ENCODE measurements around the gene ITGB6.
"Not testable (repeated sequence)": the region's sequence is repeated elsewhere in the genome, so short reads cannot be mapped to it uniquely, and the experiment has no call there.

ITGB6 gene

DNA sequence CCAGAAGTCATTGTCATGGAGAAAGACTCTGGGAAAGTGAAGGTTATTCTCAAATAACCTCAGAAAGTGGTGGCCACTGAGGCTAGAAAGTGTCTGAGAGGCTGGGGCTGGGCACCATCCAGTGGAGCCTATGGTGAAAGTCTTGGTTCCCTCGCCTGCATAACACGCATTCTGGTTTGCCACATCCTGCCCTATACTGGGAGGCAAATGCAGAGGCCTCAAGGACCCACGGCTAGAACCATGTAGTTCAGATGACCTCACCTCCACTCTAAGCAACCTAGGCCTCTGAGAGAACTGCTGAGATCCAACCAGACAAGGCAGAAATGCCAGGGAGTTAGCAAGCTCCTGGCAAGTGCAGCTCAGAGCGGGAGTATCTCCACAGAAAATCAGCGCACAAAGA, 5.1 kb downstream of the ITGB6 start:
- DNase-seq (ENCODE audit: low read depth, low spot score) = no peak

DNA sequence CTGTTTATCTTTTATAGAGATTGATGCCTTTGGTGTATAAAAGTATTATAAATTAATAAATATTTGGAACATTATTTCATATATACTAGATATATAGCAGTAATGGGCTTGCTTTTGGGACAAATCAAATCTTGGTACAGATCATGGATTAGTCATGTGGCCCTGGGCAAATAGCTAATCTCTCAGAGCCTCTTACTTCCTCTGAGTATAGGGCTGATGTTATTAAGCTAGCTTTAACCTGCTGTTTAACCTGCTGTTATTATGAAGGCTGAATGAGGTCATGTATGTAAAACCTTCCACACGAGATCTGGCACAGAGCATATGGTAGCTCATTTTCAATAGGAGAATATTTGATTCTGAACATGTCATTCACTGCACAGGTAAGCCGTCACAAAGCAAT, 5.7 kb downstream of the ITGB6 start:
- DNase-seq (ENCODE audit: low read depth, low spot score) = no peak

DNA sequence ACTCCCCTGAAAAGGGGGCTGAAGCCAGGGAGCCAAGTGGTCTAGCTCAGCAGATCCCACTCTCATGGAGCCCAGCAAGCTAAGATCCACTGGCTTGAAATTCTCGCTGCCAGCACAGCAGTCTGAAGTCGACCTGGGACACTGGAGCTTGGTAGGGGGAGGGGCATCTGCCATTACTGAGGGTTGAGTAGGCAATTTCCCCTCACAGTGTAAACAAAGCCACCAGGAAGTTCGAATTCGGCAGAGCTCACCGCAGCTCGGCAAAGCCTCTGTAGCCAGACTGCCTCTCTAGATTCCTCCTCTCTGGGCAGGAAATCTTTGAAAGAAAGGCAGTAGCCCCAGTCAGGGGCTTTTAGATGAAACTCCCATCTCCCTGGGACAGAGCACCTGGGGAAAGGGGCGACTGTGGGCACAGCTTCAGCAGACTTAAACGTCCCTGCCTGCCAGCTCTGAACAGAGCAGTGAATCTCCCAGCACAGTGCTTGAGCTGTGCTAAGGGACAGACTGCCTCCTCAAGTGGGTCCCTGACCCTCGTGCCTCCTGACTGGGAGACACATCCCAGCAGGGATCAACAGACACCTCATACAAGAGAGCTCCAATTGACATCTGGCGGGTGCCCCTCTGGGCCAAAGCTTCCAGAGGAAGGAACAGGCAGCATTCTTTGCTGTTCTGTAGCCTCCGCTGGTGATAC, 18.8 kb downstream of the ITGB6 start:
- not testable (repeated sequence) for DNase-seq (ENCODE audit: low read depth, low spot score)

DNA sequence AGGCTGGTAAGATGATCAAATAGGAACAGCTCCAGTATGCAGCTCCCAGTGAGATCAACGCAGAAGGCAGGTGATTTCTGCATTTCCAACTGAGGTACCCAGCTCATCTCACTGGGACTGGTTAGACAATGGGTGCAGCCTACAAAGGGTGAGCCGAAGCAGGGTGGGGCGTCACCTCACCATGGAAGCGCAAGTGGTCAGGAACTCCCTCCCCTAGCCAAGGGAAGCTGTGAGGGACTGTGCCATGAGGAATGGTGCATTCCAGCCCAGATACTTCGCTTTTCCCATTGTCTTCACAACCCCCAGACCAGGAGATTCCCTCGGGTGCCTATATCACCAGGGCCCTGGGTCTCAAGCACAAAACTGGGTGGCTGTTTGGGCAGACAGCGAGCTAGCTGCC, 19.4 kb downstream of the ITGB6 start:
- DNase-seq (ENCODE audit: low read depth, low spot score) = not testable (repeated sequence)

DNA sequence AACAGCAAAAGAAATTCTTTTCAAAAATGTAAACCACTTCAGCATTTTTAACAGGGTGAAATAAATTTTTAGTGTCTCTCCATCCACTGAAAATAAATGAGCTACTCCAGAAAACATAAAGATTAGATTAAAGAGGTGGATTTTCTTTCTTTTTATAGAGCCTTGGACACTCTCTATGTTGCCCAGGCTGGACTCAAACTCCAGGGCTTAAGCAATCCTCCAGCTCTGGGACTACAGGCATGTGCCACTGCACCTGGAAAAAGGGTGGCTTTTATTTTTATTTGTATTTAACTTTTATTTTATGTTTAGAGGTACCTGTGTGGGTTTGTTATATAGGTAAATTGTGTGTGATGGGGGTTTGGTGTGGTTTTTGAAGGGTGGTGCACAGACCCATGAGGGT, 19.9 kb downstream of the ITGB6 start:
- no peak for DNase-seq (ENCODE audit: low read depth, low spot score)

DNA sequence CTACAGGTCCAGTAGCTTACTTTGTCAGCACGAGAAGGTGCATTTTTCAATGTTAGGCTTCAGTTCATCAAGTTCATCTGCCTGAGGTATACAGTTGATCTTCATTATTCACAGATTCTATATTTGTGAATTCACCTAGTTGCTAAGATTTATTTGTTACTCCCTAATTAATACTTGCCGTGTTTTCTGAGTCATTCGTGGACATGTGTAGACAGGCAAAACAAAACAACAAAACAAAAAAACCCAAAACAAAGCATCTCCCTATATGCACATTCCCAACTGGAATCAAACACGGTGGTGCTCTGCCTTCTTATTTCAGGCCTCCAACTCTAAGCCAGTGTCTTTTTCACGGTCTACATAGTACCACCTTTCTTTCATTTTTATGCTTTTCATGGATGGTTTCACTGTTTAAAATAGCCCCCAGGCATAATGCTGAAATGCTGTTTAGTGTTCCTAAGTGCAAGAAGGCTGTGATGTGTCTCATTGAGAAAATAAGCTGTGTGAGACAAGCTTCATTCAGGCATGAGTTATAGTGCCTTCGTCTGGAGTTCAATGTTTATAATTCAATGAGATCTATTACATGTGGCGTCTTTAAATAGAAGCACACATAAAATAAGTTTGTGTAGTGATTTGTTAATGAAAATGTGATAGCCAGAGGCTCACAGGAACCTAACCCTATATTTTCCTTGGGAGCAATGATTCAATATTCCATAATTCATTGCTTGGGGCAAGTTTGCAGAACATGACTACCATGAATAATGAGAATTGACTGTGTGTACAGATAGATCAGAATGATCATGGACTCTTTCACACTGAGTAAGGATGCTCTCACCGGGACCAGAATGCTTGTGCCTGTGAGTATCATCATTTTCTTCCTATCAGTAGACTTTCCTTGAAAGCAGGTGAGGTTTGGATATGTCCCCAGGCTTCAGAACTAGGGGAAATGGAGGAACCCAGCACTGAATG, 24.6 kb downstream of the ITGB6 start:
- DNase-seq (ENCODE audit: low read depth, low spot score) = no peak

DNA sequence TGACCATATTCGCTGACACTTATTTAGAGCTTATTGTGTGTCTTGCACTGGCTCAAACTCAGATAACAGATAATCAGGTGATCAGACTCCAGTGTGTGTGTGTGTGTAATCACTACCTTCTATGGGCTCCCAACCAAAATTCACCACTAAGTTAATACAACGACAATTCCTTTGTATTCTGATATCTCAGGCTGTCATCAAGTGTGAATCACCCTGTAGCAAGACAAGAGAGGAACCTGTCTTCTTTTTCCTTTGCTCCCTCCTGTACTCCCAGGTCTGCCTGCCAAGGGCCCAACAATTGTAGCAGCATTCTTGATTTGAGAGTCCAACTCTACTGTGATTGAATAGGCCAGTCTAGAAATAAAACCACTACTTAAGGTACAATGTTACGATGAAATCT, 25.8 kb downstream of the ITGB6 start:
- DNase-seq (ENCODE audit: low read depth, low spot score) = no peak

DNA sequence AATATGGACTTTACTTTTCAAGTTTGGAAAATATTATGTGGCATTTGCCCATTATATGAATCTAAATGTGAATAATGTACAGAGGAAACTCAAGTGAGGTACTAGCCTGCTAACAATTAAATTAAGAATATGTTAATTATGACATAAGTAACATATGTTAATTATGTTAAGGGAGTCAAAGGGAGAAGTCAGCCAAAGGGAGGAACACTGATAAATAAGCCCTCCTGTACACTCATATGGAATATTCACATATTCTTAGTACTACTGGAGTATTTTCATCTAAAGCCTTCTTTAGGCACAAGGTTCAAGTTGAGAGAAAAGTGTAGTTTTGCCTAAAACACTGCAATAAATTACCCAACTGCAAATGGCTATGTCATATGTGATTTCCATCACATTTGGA, 30.1 kb downstream of the ITGB6 start:
- no peak for DNase-seq (ENCODE audit: low read depth, low spot score)

DNA sequence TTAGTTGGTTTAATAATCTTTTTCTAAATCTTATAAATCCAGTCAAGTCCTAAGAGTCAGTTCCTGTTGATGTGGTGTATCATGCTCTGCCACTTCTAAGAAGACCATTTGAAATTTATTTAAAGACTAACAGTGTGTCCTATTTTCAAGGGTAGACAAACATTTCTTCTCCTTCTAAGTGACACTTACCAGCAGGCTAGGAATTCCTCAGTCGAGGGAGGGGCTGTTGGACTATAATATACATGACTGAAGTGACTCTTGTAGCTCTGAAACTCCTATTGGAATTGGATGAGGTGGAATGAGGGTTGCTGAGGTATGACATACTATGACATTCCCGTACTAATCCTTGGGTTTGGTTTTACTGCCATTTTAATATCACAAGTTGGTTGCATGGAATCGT, 30.6 kb downstream of the ITGB6 start:
- no peak for DNase-seq (ENCODE audit: low read depth, low spot score)

DNA sequence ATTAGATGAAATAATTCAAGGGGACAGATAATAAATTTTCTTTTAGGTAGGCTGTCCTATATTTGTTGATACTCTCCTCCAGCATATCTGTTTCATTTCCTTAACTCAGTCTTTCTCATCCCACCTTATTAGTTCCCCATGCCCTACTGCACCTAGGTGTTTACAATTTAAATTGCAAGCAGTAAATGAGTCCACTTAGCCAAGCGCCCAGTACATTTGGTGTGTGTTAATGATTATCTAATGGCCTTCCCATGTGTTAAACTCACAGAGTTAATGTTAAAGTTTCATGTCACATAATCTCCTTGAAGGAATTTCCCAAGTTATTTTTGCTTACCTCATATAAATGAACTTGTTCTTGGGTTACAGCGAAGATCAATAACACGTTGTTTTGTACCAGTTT, 31.2 kb downstream of the ITGB6 start:
- no peak for DNase-seq (ENCODE audit: low read depth, low spot score)

DNA sequence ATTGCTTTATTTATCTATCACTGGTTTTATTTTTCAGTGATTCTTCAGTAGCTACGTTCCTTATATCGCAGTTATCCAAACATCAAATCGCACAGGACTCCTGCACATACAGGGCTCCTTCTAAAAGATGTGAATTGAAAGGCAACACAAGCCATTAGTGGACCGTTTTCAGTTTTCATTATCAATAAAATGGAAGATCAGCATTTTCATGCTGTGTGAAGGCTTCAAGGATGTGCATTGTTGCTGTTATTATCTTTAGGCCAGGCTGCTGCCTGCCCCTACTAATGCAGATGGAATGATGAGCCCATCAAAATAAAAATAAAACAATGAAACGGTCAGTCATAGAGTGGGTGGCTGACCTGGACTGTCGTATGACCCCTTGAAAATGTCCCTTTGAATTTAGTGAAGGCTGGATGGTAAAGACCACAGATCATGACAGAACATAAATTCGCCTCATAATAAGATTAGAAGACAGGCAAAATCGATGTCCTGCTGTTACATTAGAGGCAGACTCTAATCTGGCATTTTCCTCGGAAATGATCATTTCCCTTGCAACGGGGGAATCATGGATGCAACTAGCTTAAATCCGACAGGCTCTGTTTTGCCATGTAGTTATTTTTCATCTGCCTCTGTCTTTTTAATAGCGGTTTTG, 32.9 kb downstream of the ITGB6 start:
- DNase-seq (ENCODE audit: low read depth, low spot score) = no peak

DNA sequence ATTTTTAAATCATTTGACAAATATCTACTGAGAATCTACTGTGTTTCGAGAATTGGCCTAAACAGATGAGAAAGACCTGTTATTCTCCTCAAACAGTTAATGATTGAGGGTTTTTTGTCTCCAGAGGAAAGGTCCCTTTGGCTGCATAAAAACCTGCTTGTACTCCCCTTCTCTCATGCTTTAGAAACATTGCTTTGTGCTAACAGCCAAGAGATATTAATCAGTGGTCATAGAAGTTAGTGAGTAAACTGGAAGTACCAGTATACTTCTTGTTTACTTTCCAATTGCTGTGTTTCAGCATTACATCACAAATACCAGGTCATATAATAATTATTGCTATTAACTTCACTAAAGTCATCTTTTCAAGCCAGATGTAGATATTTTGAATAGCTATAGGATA, 34.1 kb downstream of the ITGB6 start:
- DNase-seq (ENCODE audit: low read depth, low spot score) = no peak

DNA sequence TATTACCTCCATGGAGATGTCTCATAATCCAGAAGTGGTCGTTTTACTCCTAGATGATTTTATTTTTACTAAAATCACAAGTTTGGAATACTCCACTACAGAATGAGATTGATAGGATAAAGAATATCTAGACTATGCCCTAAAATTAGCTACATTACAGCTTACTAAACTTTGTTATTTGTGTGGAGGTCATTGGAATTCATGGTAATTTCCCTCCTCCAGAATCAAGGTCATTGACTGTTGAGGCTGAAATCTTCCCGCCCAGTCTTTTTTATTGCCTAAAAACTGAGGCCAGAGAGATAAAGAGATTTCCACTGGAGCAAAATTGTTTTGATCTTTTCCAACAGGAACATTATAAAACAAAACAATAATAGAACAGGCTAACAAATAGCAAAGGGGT, 35.0 kb downstream of the ITGB6 start:
- no peak for DNase-seq (ENCODE audit: low read depth, low spot score)

DNA sequence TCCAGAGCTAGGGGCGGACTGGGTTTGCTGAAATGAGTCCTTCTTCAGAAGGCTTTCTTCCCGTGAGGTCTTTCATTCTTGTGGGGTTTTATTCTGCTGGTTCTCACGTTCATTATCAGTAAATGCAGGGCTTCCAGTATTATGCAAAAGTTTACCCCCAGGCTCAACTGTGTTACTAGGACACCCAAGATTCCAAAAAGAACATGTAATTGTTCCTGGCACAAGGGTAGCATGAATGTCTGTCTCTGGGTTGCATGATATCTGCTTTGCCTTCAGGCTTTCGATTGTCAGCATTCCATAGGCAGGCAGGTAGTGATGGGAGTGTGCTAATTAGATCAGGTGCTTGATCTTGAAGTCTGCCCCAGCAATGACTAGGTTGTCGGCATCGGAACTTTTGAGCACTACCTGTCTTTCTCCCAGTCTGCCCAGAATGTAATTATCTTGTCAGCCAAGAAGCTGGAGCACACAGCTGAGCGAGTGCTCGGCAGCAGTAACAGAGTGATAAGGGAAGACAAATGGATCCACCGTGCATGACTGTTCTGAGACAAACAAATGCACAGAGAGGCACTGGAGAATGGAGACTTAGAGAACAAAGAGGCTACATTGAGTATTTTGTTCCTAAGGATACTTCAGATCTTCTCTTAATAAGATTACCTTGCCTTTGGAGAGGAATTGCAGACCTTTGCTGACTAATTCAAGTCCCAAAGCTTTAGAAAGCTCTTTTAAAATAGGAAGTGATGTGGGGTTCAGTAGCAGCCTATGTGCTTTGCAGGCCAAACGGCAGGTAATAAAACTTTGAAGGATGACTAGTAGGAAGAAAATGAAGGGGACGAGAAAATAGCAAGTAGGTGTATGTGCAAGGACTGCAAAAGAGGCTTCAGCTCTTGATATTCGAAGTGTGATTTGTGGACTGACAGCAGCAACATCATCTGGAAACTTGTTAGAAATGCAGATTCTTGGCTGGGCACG, 41.9 kb downstream of the ITGB6 start:
- no peak for DNase-seq (ENCODE audit: low read depth, low spot score)

DNA sequence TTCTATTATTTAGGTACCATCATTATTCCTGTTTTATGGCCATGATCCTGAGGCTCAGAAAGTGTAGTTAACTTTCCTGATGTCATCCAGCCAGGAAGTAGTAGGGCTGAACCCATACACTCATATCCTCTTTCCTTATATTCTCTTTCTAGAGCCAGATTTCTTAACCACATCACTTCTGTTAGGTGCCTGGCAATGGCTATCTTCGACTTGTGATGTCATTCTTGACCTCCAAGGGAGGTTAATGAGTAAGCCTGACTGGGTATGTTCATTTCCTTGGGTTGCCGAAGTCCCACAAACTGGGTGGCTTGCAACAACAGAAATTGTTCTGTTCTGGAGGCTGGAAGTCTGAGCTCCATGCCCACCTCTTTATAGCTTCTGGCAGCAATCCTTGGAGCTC, 43.4 kb downstream of the ITGB6 start:
- DNase-seq (ENCODE audit: low read depth, low spot score) = no peak

DNA sequence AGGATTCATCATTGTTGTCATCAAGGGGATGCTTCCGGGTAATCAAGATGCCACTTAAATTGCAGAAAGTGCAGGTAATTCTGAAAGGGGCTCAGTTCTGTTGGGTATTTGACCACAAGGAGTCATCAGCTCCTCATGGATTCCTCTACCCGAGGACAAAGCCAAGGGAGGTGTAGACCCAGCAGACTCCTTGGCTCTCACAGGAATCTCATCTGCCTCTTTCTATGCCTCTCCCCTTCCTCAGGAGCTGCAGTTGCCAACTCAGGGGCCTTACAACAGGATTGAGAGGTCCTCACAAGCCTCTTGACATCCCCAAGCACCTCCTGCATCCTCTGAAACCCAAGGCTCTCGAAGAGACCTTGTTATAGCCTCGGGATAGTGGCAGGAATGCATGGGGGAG, 44.0 kb downstream of the ITGB6 start:
- DNase-seq (ENCODE audit: low read depth, low spot score) = no peak

DNA sequence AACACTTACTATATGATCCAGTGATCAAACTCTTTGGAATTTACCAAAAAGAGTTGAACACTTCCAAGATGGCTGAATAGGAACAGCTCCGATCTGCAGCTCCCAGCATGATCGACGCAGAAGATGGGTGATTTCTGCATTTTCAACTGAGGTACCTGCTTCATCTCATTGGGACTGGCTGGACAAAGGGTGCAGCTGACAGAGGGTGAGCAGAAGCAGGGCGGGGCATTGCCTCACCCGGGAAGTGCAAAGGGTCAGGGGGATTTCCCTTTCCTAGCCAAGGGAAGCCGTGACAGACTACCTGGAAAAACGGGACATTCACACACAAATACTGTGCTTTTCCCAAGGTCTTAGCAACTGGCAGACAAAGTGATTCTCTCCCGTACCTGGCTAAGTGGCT, 51.7 kb downstream of the ITGB6 start:
- not testable (repeated sequence) for DNase-seq (ENCODE audit: low read depth, low spot score)

DNA sequence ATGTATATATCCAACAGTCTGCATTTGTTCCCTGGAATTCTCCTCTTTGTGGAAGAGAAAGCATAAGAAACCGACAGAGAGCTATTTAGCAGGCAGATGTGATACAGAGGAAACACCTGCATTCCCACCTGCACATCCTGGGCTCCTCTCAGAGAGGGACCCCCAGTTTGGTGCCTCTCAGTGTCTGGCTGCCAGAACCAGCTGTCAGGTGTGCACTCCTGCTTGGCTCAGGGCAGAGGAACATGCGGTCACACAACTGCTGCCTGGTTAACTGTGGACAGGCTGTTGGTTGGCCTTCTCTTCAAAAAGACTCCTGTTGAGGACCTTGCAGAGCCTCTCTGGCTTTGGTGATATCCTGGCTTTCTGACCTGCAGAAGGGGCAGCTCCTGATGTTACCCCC, 54.6 kb downstream of the ITGB6 start:
- no peak for DNase-seq (ENCODE audit: low read depth, low spot score)

DNA sequence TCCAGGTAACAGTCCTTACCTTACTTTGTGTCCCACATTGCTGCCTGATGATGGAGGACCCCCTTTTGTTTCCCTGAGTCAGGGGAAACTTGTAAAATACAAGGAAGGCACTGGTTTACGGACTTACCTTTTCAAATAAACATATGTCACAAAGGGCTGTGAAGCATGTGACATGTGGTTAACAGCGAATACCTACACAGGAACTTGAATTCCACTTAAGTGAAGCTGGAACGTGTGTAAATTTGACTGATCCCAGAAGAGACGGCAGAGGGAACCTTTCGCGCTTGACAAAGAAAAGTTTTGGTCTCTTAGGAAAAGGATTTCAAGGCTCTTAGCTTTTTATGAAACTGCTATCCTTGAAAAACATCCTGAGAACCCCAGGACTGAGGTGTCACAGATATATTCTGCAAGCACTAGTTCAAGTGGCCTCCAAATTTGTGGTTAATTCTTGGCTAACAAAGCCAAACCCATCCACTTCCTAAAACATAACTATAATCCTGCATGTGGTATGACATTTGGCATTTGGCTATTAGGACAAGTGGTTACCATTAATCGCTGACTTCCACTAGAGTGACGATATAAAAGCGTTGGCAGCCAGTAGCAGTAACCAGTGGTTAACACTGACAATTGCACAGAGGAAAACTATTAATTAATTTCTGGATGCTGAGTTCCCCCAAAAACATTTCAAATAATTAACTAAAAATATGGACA, 55.6 kb downstream of the ITGB6 start:
- DNase-seq (ENCODE audit: low read depth, low spot score) = no peak

DNA sequence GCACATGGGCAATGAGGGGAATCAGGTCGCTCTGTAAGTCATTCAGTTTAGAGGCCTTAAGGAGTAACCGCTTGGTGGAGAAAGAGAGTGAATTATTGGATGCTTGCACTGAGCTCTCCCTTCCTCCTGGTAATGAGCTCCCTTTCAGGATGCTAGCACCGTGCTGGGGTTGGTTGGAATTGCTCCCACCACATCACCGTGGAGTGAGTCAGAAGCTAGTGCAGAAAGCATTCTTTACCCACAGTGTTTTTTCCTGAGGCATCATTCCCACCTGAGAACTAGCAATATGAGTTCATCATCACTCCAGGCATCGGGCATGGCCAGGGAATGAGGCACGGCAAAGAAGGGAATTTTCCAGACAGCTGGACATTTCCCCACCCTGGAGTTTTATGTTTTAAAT, 57.6 kb downstream of the ITGB6 start:
- no peak for DNase-seq (ENCODE audit: low read depth, low spot score)

DNA sequence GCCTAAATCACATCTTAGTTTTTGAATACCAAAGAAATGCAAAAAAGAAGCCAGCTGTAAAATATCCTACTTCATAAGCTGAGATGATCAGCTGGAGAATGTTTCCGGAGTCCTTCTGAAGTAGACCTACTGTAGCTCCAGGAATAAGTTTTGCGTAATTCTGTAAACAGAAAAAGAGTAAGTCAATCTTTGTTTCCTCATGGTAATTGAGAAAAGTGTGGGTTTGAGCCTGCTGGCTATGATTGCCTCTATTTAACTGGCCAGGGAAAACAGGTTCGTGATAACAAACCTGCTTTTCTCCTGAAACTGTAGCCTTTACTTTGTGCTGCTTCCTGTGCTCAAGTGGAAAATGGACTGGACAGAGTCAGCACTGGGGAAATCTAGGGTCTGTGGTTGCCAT, 58.2 kb downstream of the ITGB6 start:
- DNase-seq (ENCODE audit: low read depth, low spot score) = no peak

Data from brain pericyte (primary cell).